Retinal pigment epithelial cell (primary cell): ENCODE results near the gene ASMT.

Experiments
- DNase-seq: peaks from one replicate; pipeline ENCODE4 v3.0.0-alpha.2; 2010; ENCODE audit warnings: low read depth
- H3K4me3 ChIP-seq: 2 replicates; pipeline ENCODE4 v1.5.1; 2011; ENCODE audit warnings: mild to moderate bottlenecking, low read length, control low read depth, moderate library complexity
- TF ChIP-seq, protein P1 (sequence below): conservative IDR thresholded peaks from 2 replicates; pipeline ENCODE4 v1.5.1; 2011; ENCODE audit warnings: low read depth, low read length, control low read depth, inconsistent platforms

Gene ASMT

DNA sequence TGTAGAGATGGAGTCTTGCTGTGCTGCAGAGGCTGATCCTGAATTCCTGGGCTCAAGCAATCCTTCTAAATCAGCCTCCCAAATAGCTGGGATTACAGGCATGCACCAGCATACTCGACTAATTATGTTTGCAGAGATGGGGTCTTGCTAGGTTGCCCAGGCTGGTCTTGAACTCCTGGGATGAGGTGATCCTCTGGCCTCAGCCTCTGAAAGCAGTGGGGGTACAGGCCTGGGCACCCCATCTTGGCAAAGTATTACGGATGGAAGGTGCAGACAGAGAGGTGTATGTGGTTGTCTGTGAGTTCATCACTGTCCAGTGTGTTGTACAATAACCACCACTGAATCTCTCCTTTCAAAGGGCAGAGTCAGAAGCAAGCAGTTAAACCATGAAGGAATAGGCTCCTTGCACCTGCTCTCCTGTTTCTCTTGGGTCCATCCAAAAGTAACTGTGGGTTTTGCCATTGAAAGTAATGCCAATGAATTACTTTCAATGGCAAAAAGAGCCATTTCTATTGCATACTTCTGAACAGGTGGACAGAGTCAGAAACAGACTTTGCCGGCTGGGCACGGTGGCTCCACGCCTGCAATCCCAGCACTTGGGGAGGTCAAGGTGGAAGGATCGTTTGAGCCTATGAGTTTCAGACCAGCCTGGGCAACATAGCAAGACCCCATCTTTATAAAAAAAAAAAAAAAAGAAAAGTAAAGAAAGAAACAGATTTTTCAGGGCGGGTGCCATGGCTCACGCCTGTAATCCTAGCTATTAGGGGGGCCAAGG is 30.4 kb upstream of the ASMT start:
- H3K4me3 ChIP-seq, result no peak overlapping the region
- no peak for DNase-seq
- TF ChIP-seq, protein P1, sequence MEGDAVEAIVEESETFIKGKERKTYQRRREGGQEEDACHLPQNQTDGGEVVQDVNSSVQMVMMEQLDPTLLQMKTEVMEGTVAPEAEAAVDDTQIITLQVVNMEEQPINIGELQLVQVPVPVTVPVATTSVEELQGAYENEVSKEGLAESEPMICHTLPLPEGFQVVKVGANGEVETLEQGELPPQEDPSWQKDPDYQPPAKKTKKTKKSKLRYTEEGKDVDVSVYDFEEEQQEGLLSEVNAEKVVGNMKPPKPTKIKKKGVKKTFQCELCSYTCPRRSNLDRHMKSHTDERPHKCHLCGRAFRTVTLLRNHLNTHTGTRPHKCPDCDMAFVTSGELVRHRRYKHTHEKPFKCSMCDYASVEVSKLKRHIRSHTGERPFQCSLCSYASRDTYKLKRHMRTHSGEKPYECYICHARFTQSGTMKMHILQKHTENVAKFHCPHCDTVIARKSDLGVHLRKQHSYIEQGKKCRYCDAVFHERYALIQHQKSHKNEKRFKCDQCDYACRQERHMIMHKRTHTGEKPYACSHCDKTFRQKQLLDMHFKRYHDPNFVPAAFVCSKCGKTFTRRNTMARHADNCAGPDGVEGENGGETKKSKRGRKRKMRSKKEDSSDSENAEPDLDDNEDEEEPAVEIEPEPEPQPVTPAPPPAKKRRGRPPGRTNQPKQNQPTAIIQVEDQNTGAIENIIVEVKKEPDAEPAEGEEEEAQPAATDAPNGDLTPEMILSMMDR, result no peak

DNA sequence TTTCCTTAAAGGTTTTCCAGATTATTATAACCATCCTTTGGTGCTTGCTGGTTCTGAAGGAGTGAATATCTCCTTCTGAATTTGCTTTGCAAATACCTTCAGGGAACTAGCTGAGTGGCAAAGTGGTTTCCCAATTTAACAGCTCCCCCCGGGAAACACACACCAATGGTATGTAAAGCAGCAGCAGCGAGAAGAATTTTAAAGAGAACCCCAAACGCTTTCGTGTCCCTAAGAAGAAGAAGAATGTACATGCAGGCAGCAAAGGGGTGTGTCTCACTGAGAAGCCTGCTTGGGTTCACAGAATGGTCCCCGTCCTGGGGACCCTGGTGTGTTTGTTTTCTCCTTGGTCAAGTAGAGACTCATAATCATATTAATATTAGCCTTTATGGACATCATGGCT is 27.7 kb upstream of the ASMT start:
- no peak for DNase-seq
- TF ChIP-seq, protein P1, result no peak
- no peak overlapping the region for H3K4me3 ChIP-seq

DNA sequence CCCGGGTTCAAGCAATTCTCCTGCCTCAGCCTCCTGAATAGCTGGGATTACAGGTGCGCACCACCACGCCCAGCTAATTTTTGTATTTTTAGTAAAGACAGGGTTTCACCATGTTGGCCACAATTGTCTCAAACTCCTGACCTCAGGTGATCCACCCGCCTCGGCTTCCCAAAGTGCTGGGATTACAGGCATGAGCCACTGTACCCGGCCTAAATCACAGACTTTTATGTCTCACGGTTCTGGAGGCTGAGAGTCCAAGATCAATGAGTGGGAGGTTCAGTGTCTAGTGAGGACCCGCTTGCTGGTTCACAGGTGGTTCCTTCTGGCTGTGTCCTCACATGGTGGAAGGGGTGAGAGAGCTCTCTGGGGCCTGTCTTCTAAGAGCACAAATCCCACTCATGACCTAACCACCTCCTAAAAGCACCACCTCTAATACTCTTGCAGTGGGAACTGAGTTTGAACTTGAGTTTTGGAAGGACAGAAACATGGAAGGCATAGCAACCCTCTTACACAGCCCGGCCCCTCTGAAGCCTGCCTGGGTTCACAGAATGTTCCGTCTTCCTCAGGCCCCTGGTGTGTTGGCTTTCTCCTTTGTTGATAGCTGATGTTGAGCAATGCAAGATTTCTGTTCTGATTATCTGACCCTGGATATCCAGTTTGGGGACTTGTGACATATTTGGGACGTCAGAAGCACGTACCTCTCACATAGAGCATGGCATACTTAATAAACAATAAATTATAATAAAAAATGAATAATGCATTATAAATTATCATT is 25.3 kb upstream of the ASMT start:
- TF ChIP-seq, protein P1, result no peak

DNA sequence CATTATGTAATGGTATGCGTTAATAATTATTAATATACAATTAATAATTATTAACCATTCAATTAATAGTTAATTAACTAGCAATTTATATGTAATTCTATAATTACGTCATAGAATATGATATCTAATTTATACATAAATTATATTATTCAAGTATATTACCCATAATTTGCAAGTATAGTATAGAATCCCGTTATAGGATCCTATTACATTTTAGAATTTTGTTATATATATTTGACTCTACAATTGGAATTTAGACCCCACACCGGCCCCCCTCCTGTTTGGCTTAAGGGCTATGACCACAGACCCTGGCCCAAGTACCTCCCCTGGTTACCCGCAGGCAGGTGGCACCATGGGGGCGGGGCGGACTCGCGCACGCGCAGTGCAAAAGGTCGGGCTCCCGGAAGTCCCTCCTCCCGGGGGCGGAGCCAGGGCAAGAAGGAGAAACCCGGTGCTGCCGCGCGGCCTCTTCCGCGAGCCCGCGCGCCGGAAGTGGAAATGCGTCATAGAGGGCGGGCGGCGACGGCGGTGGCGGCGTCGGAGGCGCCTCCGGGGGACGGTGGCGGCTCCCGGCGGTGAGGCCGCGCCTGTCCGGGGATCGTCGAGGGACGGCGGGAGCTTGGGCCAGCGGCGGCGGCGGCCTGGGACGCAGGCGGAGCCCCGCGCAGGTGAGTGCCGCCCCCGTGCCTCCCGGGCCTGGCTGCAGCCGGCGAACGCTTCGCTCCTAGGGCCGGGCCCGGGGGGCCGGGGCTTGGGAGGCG is 23.6 kb upstream of the ASMT start, which contains the start of gene AKAP17A:
TSS of gene AKAP17A (plus strand) at position 503 of the 761 bp plus-strand sequence. CDS start 1,859 bp downstream, outside the sequence.
- TF ChIP-seq, protein P1, result peak; percentile 1
- peak; percentile 70 for DNase-seq
- peak within 1 kb of the TSS; percentile 91 for H3K4me3 ChIP-seq

More for the DNA sequence above, 25.3 kb upstream of the ASMT start:
- no peak for DNase-seq
- H3K4me3 ChIP-seq, result no peak overlapping the region

DNA sequence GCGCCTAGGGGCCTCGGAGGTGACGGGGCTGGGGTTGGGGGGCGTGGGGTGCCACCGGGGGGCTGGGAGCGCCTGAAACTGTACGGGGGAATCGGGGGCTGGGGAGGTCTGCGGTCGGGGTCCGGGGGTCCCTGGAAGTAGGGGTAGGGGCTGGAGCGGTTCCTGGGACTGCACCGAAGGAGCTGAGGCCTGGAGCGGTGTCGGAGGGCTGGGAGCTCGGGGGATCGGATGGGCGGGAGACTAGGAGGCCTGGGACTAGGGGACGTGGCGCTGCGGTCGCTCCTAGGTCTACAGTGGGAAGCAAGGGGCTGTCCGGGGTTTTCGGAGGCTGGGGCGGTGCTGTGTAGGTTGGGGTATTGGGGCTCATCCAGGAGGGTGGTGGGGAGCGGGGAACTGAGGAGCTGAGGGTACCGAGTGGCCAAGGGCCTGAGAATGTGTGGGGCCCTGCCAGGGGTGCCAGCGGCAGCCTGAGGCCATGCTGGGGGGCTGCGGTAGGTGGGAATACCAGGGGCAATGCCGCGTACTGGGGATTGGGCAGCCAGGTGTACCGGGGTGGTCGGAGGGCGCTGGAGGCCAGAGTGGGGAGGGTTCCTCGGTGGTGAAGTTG is 22.9 kb upstream of the ASMT start:
- H3K4me3 ChIP-seq, result peak overlapping the region; percentile 91
- TF ChIP-seq, protein P1, result no peak
- no peak for DNase-seq

DNA sequence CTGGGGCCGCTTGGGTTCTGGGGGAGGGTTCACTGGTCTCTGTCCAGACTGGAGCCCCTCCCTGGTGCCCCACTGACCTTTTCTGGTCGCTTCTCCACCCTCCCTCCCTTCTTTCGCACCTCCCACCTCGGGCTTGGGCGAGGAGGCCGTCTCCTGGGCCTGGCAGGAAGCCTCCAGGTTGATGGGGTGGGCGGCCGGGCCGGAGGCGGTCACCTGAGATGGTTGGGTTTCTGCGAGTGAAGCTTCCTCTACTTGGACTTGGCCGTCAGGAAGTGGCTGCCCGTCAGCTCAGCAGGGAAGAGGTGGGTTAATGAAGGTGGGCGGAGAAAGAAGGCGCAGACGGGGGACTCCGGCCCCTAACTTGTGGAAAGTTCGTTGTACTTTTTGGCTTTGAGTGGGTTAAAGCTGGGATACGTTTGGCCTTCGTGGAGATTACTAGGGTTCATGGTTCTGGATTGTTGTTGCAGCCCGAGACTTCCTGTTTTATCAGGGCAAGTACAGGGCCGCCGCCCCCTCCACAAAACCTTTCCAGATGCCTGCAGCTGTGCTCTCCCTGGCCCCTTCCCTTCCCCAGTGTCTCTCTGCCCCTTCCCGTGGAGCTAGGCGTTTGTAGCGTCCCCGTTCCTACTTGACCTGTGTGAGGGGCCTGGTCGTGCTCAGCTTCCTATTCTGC is 22.3 kb upstream of the ASMT start:
- no peak for DNase-seq
- H3K4me3 ChIP-seq, result peak overlapping the region; percentile 91
- TF ChIP-seq, protein P1, result no peak
